ENCODE results near the gene MMP15. TPM values are rescaled to one million over a fixed set of nuclear protein-coding genes. Genes with fewer than 3 reads are reported as not detected.

Gene MMP15
- total RNA-seq, 6 experiments from 2014 or later: 0.82 to 4.1 (median 1.1) TPM

DNA sequence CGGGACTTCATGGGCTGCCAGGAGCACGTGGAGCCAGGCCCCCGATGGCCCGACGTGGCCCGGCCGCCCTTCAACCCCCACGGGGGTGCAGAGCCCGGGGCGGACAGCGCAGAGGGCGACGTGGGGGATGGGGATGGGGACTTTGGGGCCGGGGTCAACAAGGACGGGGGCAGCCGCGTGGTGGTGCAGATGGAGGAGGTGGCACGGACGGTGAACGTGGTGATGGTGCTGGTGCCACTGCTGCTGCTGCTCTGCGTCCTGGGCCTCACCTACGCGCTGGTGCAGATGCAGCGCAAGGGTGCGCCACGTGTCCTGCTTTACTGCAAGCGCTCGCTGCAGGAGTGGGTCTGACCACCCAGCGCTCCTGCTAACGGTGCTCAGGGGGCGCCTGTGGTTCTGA, 19.5 kb downstream of the MMP15 start:
- Mint-ChIP-seq H3K36me3 (ENCODE audit: low read depth) (no peaks in the 10 kb centered on the region), H3K9me3 (no peaks in the 10 kb centered on the region), H3K4me1 (ENCODE audit: low read depth) (no peaks in the 10 kb centered on the region), H3K27me3 (ENCODE audit: insufficient read depth) (peaks cover 17% of the 10 kb centered on the region), H3K4me3 (no peak overlapping the region), H3K27ac (no peak overlapping the region)
- DNase-seq: no peak
- TF ChIP-seq, protein P1, sequence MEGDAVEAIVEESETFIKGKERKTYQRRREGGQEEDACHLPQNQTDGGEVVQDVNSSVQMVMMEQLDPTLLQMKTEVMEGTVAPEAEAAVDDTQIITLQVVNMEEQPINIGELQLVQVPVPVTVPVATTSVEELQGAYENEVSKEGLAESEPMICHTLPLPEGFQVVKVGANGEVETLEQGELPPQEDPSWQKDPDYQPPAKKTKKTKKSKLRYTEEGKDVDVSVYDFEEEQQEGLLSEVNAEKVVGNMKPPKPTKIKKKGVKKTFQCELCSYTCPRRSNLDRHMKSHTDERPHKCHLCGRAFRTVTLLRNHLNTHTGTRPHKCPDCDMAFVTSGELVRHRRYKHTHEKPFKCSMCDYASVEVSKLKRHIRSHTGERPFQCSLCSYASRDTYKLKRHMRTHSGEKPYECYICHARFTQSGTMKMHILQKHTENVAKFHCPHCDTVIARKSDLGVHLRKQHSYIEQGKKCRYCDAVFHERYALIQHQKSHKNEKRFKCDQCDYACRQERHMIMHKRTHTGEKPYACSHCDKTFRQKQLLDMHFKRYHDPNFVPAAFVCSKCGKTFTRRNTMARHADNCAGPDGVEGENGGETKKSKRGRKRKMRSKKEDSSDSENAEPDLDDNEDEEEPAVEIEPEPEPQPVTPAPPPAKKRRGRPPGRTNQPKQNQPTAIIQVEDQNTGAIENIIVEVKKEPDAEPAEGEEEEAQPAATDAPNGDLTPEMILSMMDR (IDR thresholded peaks at IDR 0.05): no peak

DNA sequence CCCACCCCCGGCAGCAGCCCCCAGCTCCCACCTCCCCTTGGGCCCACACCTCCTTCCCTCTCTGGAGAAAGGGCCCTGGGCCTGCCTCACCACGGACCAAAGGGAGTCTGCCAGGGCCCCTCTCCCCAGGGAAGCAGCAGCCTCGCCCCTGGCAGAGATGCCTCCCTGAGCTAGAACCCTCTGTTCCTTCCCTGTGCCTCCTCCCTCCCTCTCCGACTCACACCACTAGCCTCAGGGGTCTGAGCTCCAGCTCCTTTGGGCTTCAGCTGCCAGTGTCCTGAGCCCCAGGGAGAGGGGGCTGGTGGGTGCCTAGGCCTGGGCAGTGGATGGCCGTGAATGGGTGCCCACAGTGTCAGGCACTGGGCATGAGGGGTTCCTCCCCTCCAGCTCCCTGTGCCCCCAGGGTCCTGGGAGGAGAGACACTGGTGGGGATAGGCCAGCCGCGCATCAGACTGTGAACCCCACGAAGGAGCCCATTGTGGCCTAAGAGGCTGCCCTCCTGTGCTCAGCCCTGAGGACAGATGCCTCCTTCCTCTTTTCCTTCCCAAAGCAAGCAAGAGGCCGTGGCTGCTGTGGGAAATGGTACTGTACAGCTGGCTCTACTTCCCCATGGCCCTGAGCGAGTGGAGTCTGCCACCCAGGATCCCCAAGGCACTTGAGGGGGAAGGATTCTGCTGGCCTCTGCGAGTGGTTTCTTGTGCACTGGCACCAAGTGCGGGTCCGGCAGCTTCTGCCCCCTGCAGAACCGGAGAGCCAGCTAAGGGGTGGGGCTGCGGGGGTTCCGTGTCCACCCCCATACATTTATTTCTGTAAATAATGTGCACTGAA, 20.7 kb downstream of the MMP15 start:
- Mint-ChIP-seq H3K4me1 (ENCODE audit: low read depth) (no peaks in the 10 kb centered on the region), H3K36me3 (ENCODE audit: low read depth) (no peaks in the 10 kb centered on the region), H3K27me3 (ENCODE audit: insufficient read depth) (peaks cover 19% of the 10 kb centered on the region), H3K4me3 (no peak overlapping the region), H3K9me3 (no peaks in the 10 kb centered on the region), H3K27ac (no peak overlapping the region)
- TF ChIP-seq, protein P1 (IDR thresholded peaks at IDR 0.05): no peak
- DNase-seq: no peak

GRCh38 chr16:58046936-58047335, 21.4 kb downstream of the MMP15 start:
- H3K36me3 Mint-ChIP-seq (ENCODE audit: low read depth): no peaks in the 10 kb centered on the region
- H3K27me3 Mint-ChIP-seq (ENCODE audit: insufficient read depth): peaks cover 19% of the 10 kb centered on the region
- H3K4me1 Mint-ChIP-seq (ENCODE audit: low read depth): no peaks in the 10 kb centered on the region
- no peak for DNase-seq
- no peaks in the 10 kb centered on the region for H3K9me3 Mint-ChIP-seq
- H3K4me3 Mint-ChIP-seq: no peak overlapping the region
- no peak overlapping the region for H3K27ac Mint-ChIP-seq
- TF ChIP-seq, protein P1 (IDR thresholded peaks at IDR 0.05): no peak

DNA sequence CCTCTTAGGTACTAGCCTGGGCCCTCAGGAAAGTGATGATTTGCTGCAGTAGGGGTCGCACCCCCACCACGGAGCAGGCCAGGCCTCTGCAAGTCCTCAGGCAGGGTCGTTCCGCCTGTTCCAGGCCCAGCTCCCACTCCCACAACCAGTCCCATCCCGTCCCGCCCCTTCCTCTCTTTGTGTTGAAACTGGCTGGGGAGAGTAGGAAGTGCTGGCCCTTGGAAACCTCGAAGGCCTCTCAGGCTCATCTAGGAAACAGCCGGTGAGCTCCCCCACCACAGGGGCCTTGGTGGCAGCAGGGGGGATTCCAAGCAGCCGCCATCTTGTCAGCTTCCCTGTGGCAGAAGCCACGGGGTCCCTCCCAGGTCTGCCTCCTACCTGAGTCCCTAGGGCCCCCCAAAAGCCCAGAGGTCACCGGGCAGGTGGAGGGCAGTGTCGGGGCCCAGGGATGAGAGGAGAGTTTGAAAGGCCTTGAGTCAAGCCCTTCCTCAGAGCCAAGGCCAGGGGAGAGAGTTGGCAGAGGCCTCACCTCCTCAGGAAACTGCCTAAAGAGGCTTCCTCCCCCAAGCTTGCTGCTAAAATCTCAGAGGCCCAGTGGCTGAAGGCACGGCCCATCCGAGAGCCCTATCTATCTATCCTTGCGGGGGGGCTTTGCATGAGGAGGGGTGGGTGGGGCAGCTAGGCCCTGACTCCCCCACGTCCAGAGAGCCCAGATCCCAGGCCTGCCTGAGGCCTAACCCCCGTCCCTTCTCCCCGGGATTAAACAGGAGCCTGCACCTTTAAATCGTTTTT, 22.2 kb downstream of the MMP15 start:
- Mint-ChIP-seq H3K9me3 (no peaks in the 10 kb centered on the region), H3K4me3 (no peak overlapping the region), H3K27me3 (ENCODE audit: insufficient read depth) (peaks cover 17% of the 10 kb centered on the region), H3K36me3 (ENCODE audit: low read depth) (no peaks in the 10 kb centered on the region), H3K27ac (no peak overlapping the region), H3K4me1 (ENCODE audit: low read depth) (no peaks in the 10 kb centered on the region)
- DNase-seq: no peak
- TF ChIP-seq, protein P1 (IDR thresholded peaks at IDR 0.05): no peak

DNA sequence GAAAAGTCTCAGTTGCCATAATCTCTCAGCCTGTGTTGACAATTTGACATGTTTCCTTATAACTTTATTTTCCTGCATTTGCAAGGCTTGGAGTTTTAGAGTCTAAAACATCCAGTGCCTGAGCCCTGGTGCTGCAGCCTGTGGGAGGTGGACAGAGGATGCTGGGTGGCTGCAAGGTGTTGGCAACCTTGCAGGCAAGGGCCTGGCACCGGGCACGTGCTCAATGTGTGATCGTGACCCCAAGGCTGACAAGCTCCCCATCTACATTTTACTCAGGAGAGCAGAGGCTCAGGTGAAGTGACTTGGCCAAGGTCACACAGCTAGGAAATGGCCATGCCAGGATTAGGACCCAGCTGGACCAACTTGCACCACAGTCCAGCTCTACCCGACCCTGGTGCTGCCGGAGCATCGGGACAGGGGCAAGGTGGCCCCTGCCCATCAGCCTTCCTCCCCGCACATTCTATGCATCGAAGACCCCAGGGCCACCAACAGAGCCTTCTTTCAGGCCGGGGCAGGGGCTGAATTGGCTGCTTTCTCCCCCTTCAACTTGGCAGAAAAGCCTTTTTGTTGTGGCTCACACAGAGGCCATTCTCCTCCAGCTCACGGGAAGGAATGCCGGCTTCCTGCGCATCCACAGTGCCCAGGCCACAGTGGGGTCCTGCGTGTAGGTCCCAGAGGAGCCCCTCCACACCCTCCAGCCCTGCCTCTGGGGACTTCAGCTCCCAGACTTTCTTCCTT, 23.1 kb downstream of the MMP15 start:
- no peak overlapping the region for H3K4me3 Mint-ChIP-seq
- no peak overlapping the region for H3K27ac Mint-ChIP-seq
- H3K4me1 Mint-ChIP-seq (ENCODE audit: low read depth): no peaks in the 10 kb centered on the region
- H3K36me3 Mint-ChIP-seq (ENCODE audit: low read depth): no peaks in the 10 kb centered on the region
- no peak for DNase-seq
- no peaks in the 10 kb centered on the region for H3K9me3 Mint-ChIP-seq
- TF ChIP-seq, protein P1 (IDR thresholded peaks at IDR 0.05): no peak
- H3K27me3 Mint-ChIP-seq (ENCODE audit: insufficient read depth): peaks cover 15% of the 10 kb centered on the region
